Measurements from ENCODE around the gene CDK13. TPM values are rescaled to one million over a fixed set of nuclear protein-coding genes. Genes with fewer than 3 reads are reported as not detected.
A peak's percentile ranks its signal among the peaks of the same experiment; 100 is the strongest.

The CDK13 gene
- polyA plus RNA-seq, 2 of the 4 experiments (the other 2 are of a cell fraction), result 18.2 to 39.6 TPM

DNA sequence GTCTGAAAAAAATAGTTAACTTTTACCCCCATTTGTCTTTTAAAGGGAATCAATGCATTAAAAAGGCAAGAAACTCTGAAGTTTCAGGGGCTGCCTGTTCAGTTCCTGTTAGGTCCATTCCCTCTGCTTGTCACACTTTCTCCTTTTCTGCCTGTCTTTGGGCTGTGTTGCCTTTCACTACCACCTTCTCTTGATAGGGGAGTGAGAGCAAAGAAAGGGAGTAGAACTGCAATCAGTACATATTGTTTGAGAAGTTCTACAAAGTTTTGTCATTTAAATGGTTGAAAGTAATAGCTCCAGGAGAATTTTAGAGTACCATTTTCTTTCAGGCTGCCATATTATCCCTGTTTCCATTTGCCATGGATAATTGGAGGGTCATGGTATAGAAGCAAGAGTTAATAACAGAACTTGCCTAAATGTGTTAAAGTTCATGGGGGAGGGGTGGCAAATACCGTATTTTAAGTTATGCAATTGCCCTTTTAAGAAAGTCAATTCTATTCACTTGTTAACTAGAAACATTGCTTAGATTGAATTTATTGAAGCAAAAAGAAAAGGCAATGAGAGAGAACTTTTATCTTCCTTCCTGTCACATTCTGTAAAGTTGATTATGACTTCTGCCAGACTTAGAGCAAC lies 145.8 kb downstream of the CDK13 start (continued):
- TF ChIP-seq ZFP36 (IDR thresholded peaks at IDR 0.05; ENCODE audit: borderline replicate concordance, partially characterized antibody) (no peak), HEYL (CRISPR knock-in tag; IDR thresholded peaks at IDR 0.05) (no peak)
- TF ChIP-seq, protein P1, sequence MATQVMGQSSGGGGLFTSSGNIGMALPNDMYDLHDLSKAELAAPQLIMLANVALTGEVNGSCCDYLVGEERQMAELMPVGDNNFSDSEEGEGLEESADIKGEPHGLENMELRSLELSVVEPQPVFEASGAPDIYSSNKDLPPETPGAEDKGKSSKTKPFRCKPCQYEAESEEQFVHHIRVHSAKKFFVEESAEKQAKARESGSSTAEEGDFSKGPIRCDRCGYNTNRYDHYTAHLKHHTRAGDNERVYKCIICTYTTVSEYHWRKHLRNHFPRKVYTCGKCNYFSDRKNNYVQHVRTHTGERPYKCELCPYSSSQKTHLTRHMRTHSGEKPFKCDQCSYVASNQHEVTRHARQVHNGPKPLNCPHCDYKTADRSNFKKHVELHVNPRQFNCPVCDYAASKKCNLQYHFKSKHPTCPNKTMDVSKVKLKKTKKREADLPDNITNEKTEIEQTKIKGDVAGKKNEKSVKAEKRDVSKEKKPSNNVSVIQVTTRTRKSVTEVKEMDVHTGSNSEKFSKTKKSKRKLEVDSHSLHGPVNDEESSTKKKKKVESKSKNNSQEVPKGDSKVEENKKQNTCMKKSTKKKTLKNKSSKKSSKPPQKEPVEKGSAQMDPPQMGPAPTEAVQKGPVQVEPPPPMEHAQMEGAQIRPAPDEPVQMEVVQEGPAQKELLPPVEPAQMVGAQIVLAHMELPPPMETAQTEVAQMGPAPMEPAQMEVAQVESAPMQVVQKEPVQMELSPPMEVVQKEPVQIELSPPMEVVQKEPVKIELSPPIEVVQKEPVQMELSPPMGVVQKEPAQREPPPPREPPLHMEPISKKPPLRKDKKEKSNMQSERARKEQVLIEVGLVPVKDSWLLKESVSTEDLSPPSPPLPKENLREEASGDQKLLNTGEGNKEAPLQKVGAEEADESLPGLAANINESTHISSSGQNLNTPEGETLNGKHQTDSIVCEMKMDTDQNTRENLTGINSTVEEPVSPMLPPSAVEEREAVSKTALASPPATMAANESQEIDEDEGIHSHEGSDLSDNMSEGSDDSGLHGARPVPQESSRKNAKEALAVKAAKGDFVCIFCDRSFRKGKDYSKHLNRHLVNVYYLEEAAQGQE (IDR thresholded peaks at IDR 0.05), result no peak

- Histone ChIP-seq H3K4me3 (no peak overlapping the region), H3K4me2 (no peak overlapping the region), H3K4me1 (no peaks in the 10 kb centered on the region), H3K27ac (no peak overlapping the region), H3K9me3 (no peaks in the 10 kb centered on the region)
- FAIRE-seq, result no peak
- DNase-seq (ENCODE audit: low read depth in 1 of 2, low spot score in 1 of 2), result no peak
- POLR2A ChIA-PET, result no interaction called here
- CTCF ChIA-PET, result interaction anchor here (1.0 to 1.1 kb wide), 2 partner anchors 37 to 38 kb away, joined by 3 read pairs; partner anchors contain the start of gene SUGCT
- ATAC-seq, result no peak
- 89% methylated on average over 2 of the region's 2 CpGs for WGBS (ENCODE audit: missing lambda C conversion rate)
- TF ChIP-seq JUN (IDR thresholded peaks at IDR 0.05) (no peak), MAFK (IDR thresholded peaks at IDR 0.05; ENCODE audit: partially characterized antibody) (peak; percentile 4)
Measured at GRCh38 chr7:40097728-40098127, 147.7 kb downstream of the CDK13 start.

DNA sequence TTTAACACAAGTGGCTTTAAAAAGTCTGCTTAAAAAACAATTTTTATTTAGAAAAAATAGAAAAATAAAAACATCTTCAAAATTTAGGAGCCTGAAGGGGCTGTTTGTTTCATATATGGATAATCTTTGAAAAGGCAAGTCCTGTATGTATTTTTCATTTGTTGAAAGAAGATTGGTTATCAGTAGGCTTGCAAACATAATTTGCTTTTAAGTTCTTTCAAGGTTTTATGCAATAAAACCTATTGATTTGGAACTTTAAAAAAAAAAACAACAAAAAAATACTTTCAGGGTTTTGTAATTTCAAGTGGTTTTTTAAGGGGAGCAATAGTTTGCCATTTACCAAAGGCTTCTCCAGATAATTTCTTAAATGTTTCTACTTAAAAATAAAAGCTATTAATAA lies 148.8 kb downstream of the CDK13 start:
- CTCF ChIA-PET, result interaction anchor here (0.7 to 1.0 kb wide), 2 partner anchors 36 to 391 kb away, joined by 3 to 4 read pairs; partner anchors contain the start of gene SUGCT

More for the DNA sequence above, 148.8 kb downstream of the CDK13 start:
- Histone ChIP-seq H3K9me3 (no peaks in the 10 kb centered on the region), H3K4me1 (no peaks in the 10 kb centered on the region), H3K27ac (no peak overlapping the region), H3K4me3 (no peak overlapping the region), H3K4me2 (no peak overlapping the region)
- no peak for DNase-seq (ENCODE audit: low read depth in 1 of 2, low spot score in 1 of 2)
- POLR2A ChIA-PET, result no interaction called here
- TF ChIP-seq ZNF302 (CRISPR knock-in tag; IDR thresholded peaks at IDR 0.05) (no peak), ZSCAN20 (CRISPR knock-in tag; IDR thresholded peaks at IDR 0.05) (no peak), ZC3H11A (IDR thresholded peaks at IDR 0.05) (no peak), CTCF (IDR thresholded peaks at IDR 0.05) (no peak), SREBF2 (IDR thresholded peaks at IDR 0.05) (no peak), NR3C1 (IDR thresholded peaks at IDR 0.05) (no peak), POLR2A (IDR thresholded peaks at IDR 0.05; ENCODE audit: low read length) (no peak), JUNB (IDR thresholded peaks at IDR 0.05) (no peak), ZFP36 (IDR thresholded peaks at IDR 0.05; ENCODE audit: borderline replicate concordance, partially characterized antibody) (no peak), CHD2 (IDR thresholded peaks at IDR 0.05; ENCODE audit: low read length, partially characterized antibody) (no peak), FOXS1 (CRISPR knock-in tag; IDR thresholded peaks at IDR 0.05) (no peak), BHLHE40 (IDR thresholded peaks at IDR 0.05; ENCODE audit: low read depth, low read length) (no peak)
- TF ChIP-seq, protein P2, sequence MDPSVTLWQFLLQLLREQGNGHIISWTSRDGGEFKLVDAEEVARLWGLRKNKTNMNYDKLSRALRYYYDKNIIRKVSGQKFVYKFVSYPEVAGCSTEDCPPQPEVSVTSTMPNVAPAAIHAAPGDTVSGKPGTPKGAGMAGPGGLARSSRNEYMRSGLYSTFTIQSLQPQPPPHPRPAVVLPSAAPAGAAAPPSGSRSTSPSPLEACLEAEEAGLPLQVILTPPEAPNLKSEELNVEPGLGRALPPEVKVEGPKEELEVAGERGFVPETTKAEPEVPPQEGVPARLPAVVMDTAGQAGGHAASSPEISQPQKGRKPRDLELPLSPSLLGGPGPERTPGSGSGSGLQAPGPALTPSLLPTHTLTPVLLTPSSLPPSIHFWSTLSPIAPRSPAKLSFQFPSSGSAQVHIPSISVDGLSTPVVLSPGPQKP (IDR thresholded peaks at IDR 0.05; ENCODE audit: low read depth, low read length), result no peak
- TF ChIP-seq, protein P3, sequence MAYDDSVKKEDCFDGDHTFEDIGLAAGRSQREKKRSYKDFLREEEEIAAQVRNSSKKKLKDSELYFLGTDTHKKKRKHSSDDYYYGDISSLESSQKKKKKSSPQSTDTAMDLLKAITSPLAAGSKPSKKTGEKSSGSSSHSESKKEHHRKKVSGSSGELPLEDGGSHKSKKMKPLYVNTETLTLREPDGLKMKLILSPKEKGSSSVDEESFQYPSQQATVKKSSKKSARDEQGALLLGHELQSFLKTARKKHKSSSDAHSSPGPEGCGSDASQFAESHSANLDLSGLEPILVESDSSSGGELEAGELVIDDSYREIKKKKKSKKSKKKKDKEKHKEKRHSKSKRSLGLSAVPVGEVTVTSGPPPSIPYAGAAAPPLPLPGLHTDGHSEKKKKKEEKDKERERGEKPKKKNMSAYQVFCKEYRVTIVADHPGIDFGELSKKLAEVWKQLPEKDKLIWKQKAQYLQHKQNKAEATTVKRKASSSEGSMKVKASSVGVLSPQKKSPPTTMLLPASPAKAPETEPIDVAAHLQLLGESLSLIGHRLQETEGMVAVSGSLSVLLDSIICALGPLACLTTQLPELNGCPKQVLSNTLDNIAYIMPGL (CRISPR knock-in tag; IDR thresholded peaks at IDR 0.05; ENCODE audit: borderline replicate concordance), result no peak
- no peak for ATAC-seq
- no peak for FAIRE-seq

All from A549 (cell line).